Medulla oblongata (tissue), 1 donor: Measurements from ENCODE around the gene KL.
A peak's percentile ranks its signal among the peaks of the same experiment; 100 is the strongest.

Experiments used
- DNase-seq: peaks from one replicate; pipeline ENCODE4 v3.0.0-alpha.2; 2015; ENCODE audit errors: extremely low spot score

Gene KL

DNA sequence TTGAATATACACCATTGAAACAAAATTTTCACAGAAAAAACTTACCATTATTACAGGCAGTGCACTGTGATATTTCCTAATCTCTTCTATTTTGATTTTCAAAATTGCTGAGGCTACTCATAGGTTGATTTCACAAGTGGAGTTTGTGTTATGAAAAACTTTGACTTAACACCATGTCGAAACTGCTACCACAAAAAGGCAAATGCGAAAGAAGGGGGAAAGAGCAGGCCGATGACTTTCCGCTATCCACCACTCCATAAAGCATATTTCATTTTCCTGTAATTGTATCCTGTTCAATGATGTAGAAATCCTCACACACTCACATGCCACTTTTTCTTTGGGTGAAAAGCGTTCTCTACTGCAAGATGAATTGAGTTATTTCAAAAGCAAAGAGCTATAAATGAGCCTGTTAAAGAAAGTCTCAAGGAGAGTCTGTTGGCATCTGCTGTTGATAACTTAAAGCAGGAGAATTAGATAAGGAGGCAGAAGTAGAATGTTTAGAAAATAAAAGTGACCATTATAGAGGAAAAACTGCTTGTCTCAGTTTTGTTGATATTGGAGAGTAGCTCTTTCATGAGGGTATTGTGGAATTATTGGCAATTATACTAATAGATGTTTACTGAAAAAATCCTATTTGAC, 18.8 kb downstream of the KL start:
- no peak for DNase-seq

DNA sequence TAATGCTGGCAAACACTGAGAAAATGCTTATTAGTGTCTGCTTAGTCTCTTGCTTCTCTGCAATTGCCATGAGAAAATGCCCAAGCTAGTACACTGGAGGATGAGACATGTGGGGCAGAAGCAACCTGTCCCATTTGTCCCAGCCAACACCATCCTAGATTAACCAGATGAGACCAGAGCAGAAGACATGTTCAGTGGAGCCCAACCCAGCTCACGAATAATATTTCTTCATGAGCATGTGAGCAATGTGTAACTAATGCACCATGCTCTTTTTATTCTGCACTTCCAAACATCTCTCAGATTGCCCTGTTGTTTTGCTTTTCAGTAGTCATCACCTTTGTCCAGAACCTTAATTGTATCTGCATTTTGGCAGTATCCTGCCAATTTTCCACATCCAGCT, 21.4 kb downstream of the KL start:
- no peak for DNase-seq

DNA sequence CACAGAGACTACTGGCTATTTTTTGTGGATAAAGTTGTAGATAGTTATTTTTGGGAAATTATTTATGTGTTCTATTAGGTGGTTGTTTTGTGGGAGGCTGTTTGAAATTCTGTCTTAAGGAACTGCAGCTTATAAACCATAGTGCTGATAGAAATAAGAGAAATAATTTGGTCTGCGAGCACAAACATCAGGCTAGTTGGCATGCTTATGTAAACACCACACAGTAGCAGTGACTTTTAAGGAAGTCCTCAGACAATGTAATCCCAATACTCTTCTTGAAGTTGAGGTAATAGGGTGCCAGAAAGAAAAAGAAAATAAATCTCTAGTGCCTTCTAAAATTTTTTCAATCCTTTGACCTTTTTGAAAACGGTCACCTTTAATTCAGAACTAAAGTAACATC, 23.9 kb downstream of the KL start:
- no peak for DNase-seq

DNA sequence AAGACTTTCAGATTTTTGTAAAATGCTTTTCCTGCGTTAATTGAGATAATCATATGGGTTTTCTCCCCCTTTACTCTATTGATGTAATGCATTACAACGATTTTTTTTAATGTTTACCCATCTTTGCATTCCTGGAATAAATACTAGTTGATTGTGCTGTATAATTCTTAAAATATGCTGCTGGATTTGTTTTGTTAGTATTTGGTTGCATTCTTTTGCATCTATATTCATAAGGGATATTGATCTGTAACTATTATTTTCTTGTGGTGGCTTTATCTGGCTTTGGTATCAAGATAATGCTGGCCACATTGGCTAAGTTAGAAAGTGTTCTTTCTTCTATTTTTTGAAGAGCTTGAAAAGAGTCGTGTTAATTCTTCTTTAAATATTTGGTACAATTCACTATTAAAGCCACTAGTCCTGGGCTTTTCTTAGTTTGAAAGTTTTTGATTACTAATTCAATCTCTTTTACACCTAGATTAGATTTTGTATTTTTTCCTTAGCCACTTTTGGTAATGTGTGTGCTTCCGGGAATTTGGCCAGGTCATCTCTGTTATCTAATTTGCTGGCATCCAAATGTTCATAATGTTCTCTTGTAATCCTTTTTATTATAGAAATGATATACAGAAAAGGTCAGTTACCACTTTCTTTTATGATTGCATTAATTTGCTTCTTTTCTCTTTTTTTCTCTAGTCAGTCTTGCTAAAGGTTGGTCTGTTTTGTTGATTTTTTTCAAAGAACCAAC, 29.8 kb downstream of the KL start:
- DNase-seq = no peak

DNA sequence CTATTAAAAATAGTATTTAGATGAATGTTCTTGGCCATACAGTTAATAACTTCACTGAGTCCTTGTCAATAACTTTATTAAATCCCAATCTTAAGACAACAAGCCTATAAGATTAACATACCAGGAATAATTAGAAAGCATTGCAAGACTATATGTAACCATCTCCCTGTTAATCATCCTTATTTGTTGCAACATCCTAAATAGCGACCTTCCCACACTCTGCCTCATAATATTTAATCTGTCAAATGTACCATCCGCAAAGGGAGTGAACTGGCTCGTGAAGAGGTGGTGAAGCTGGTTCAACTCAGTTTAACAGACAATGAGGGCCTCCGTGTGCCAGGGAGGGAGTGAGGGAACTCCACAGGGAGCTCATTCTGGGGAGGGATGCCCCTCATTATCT, 33.9 kb downstream of the KL start:
- no peak for DNase-seq

DNA sequence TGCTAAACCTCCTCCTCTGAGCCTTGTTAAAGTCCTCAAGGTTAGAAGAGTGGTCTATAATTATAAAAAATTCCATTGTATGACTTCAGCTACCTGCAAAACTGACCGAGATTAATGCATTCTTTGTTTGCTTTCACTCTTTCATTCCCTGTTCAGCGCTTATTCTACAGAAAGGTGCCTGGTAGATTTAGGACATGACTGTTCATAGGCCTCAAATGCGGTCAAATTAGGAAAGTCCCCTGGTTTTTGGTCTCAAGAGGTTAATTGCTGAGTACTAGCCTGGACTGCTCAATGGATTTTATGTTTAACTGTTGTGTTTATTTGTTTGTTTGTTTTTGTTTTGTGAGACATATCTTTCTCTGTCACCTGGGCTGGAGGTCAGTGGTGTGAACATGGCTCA, 35.4 kb downstream of the KL start:
- no peak for DNase-seq

DNA sequence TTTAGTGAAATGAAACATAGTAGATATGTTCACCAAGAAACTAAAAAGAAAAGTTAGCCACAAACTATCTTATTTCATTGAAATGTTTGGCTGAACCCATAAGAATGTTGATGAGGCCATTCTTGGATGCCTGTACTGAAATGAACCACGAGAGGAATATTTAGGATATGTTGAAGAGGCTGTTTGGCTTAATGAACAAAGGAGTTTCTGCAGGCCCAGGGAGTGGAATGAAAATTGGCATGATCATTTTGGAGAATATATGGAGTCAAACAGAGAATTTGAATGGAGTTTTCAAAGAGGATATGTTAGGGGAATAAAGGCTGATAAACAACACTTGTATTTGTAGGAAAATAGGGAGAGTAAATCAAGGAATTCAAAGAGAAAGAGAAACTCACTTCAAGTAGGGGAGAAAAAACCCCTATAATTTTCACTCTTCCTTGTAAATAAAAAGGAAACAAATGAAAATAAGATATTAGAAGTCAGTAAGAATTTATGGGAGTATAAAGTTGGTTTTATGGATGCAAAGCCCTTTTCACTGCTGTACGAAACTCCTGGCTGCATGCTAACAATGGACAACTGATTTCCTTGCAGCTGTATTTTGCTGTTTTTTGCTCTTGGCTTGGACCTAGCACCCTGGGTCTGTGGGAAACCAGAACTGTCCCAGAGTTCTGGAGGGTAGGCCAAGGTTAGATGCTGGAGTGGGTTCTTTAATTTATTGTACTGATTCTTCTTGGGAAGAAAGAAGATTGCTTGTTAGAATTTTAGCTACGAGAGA, 36.5 kb downstream of the KL start:
- DNase-seq = peak; percentile 14

DNA sequence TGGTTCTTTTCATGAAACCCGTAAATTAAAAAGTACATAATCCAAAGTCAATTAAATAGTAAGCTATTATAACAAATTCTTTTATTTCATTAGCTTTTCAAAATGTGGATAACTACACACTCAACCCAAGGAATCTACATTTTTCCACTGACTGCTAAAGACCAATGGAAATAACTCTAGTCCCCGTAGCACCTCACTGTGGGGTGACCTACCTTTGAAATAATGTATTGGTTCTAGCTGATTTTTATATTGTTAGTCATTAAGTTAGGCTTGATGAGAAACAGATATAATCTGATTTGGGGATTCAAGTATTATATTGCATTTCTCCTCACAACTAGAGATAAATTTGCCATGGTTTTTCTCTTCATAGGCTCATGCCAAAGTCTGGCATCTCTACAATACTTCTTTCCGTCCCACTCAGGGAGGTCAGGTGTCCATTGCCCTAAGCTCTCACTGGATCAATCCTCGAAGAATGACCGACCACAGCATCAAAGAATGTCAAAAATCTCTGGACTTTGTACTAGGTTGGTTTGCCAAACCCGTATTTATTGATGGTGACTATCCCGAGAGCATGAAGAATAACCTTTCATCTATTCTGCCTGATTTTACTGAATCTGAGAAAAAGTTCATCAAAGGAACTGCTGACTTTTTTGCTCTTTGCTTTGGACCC, 37.3 kb downstream of the KL start:
- no peak for DNase-seq

DNA sequence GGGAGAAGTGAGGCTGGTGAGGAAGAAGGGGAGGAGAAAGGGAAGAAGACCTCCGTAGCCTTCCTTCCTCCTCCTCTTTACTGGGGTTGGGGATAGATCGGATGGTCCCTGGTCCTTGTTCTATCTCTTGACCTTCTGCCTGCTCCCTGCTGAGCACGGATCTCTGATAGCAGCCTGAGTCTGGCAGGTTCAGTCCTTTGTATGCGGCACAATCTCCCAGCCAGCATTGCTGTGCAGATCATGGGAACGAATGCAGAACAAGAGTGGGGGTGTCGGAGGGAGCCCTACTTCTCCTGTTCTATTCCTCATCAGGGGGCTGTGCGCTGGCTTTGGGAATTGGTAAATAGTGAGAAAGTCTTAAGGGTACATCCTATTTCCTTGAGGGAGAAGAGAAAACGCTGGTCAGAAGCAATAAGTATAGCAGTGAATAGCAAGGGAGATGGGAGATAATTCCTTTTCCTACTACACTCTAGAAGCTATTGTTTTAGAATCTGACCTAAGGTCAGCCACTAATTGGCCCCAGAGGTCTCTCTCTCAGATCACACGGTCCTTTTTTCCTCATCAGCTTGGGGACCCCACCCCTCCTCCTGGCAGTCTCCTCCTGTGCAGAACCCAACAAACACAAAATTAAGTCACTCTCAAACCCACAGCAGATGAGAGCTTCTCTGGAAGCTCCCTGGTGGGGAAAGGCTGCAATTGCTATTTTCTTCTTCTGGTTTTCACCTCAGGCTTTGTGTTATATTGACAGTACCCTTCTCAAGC, 41.0 kb downstream of the KL start:
- peak; percentile 10 for DNase-seq

DNA sequence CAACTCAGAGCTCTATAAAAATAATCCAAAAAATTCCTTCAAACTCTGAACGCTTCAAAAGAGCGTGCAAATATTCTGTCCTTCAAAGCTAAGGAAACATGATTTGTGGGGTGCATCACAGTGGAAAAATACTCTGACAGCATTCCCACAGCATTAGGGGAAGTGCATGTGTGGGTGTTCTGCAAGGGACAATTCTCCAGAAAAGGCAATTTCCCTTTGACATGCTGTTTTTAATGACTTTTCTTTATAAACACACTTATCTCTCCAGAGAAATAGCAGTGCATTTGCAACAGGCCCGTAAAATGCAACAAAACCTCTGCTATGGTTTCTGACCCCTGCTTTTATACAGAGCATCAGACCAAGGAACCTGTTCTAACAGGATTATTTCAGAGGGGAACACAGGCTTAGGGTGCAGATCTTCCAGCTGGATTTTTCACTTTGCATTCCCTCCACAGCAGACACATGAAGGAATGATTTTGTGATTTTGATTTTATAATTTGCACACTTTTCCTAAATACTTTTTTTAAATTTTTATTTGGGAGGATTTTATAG, 42.6 kb downstream of the KL start:
- no peak for DNase-seq

DNA sequence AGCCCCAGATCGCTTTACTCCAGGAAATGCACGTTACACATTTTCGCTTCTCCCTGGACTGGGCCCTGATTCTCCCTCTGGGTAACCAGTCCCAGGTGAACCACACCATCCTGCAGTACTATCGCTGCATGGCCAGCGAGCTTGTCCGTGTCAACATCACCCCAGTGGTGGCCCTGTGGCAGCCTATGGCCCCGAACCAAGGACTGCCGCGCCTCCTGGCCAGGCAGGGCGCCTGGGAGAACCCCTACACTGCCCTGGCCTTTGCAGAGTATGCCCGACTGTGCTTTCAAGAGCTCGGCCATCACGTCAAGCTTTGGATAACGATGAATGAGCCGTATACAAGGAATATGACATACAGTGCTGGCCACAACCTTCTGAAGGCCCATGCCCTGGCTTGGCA, 44.6 kb downstream of the KL start:
- no peak for DNase-seq

DNA sequence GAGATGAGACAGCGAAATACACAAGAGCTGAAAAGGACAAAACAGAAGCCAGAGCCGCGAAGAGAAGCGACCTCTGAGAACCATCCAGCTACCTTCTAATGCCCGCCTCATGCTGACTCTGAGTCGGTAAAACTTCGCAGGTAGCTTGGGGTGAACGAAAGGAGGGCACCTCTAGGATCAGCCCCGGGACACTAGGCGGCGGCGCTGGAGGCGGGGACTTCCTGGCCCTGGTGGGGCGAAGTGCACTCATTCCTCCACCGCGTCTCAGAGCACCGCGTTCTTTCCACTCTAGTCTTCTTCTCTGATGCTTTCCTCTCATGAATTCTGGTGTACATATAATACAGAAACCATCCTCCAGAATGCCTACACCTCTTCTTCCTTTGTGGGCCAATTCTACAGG, 50.1 kb downstream of the KL start:
- no peak for DNase-seq

DNA sequence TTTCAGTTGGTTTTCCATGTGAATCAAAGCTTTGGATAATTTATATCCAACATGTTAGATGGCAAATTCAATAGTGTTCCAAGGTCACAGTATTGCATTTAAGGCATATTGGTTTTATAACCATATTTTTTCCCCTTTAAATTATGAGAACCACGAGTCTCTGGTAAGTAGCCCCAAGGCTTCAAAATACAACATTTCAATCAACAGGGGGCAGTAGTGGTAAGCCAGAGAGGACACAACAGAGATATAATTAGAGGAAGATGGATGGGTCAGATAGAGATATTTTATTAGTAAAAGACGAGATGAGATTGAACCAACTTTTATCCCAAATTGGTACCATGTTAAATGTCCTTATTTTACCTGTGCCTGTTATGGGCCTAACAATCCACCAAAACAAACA, 53.1 kb downstream of the KL start:
- peak; percentile 58 for DNase-seq

DNA sequence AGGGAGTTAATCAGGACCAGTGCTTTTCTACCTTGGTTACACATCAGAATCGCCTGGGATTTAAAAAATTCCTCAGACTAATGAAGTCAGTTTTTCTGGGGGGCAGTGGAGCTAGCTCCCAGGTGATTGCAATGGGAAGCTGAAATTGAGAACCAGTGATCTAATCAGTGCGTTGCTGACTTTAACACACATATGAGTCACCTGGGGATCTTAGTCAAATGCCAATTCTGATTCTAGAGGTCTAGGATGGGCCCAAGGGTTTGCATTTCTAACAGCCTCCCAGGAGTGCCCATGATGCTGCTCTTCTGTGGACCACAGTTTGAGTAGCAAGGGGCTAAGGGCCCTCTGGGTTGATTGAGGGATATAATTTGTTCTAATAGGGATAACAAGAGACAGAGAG, 54.5 kb downstream of the KL start:
- no peak for DNase-seq

DNA sequence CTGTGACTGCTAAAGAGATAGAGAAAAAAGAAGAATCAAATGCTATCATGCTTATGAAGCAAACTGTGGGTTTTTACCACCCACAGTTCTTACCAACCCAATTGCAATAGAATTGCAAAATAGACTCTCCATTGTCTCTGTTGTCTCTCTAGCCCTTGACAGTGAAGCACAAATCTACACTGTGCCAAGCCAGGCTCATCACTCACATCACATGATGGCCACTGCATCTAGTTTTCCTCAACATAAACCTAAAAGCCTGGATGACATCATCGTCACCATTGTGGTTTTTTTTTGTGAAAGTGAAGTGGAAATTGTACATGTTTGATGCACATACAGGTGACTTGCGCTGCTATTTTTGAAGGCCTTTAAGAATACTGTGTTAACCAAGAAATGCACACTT, 56.1 kb downstream of the KL start:
- DNase-seq = peak; percentile 66

DNA sequence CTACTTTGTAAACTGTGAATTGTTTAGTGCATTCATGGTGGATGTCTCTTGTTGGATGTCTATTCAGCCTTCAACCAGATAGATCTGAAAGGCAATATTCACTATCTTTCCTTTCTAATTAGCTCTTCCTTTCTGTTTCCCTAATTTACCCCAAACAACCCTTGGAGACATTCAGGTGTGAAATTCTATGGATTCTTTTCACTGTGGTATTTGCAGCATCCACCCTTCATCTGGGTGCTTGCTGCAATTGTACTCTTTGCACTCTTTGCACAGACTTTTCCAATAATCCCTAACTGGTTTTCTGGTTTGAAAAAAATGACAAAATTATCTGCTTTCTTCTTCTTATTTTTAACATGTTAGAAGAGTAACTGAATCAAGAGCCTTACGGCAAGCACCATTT, 56.5 kb downstream of the KL start:
- no peak for DNase-seq

DNA sequence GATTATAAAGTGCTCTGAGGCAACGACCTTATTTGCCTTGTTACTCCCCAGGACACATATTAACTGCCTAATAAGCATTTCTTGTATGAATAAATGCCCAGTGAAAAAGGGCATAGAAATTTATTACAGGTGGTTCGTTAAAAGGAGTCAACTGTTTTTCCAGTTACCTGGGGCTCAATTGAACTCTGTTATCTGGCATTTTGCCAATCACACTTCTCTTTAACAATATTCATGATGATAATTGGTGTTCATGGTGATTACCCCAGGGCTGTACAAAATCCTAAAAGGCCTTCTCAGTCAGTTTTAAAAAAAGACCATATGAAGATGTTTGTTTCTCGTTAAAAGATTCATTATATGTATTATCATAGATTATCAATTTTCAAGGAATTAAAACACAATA, 57.1 kb downstream of the KL start:
- no peak for DNase-seq

DNA sequence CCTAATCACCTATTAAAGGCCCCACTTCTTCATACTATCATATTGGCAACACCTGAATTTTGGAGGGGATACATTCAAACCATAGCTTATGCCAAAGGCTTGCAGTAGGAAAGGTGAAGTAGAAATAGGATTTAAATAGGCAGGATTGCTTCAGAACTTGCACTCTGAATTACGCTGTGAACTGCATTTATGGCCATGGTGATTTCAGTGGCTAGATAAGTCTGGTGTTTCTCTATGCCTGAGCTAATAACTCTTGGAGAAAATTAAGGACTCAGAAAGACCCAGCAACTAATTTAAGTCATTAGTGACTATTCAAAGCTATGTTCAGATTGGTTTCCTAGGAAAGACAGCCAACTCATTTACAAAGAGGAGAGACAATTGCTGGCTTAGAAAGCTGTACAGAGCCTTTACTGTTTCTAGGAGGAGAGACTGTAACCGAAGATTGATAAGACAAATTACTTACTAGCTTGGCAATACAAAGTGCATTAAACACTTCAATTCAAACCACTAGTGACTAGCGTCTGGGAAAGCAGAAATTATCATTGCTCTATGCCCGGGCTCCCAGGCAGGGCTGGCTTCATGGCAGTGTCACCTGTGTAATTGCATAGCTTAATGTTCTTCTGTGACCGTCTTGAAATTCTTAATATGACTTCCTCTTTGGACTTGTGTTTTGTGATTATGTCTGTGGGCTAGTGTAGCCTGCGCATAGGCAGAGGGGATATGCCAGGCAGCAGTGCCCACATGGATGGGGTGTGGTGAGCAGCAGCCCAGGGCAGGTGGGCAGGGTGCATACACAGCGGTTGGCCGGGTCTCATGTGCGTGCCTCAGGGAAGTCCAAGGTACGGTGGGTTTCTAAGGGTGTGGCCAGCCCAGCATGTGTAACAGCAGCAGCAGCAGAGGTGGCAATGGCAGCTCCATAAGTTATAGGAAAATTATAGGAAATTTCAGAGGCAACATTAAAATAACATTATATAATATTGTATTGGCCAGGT, 60.1 kb downstream of the KL start:
- peak; percentile 38 for DNase-seq

DNA sequence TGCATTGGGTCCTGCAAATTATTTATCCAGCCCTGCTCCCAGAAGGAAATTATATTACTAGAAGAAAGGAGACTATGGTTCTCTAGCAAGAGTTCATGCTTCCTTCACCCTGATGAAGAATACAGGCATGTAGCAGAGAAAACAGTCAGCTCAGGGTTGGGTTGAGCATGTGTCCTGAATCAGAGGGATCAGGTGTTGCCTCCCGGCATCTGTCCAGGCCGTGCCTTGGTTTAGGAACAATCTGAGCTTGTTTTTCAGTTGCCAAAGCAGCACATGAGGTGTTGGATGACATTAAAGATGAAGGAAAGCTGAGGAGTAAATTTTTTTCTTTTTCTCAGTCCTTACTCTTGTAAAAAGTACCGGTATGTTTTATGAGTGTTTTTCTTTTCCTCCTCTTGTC, 62.0 kb downstream of the KL start:
- DNase-seq = no peak

DNA sequence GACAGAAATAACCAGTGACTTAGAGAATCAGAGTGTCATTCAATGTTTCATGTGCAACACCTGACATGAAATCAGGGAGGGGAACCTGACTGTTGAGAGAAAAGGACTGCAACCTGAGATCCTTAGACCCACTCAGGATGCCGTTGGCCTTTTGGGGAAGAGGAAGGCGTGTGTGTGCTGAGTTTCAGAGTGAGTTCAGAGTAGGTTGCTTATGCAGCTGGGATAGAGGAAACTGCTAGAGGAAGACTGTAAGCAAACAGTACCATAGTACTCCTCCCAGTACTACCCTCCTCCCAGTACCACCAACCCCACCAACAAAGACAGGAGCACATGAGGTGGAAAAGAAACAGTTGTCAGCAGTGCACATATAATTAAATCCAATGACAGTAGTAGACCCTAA, 63.7 kb downstream of the KL start:
- no peak for DNase-seq
